NCI-H2196 (cell line): ENCODE results near the gene LIAS.

Experiments used
- DNase-seq: peaks from one replicate; lab custom pipeline; 2025; ENCODE audit not compliant: unreplicated experiment; lab: John Stamatoyannopoulos, UW

The LIAS gene

DNA sequence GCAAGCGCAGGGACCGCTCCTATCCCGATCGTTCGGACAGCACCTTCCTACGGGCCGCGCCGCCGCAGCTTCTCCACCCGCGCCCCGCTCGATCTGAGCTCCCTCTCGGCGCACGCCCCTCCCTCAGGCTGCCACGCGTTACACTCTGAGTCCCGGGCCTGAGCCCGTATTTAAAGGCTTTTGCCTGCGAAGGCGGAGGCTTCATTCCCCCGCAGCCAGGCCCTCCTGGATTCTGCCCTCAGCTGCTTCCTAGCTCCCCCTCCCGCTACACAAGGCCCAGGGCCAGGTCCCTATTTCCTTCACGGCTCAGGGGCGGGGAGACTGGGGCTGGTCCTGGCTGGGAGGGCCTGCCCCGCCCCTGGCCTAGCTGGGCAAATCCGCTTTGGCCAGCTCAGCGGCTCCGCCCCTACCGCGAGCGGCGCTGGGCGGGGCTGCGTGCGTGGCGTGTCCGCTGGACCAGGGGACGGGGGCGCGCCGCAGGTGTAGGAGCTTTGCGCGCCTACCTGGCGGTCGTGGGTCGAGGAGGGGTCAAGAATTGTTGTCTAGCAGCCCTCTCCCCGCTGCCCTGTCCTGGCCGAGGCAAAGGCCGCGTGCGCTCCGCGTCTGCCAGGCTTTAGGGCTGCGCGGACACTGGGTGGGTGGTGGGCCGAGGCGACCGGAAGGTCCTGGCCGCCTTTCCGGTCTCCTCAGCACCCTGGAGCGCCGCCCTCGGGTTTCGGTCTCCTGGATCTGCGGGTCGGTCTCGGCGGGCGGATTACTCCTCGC lies 68.6 kb downstream of the LIAS start, which contains the start of gene UGDH:
Gene UGDH (minus strand): TSS at position 144 of the 765 bp plus-strand sequence. CDS start 5,927 bp downstream, outside the sequence.
- peak; percentile 97 for DNase-seq

DNA sequence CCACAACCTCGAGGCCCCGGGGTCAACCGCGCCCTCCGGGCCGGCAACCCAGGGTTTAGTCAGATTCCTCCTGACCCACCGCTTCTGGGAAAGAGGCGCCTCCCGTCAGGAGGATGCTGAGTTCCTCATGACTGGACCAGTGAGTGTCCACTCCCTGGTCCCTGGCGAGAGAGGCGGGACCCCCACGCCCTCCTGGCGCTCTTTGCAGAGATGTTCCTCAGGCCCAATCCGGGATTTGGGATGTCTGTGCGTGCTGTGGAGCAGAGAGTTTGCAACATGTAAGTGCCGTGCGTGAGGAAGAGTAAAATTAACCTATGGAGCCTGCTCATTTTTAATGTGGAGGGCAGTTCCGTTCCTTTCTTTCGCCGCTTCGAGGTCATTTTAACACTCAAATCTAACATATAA lies 69.2 kb downstream of the LIAS start:
- no peak for DNase-seq
